Hepatocyte (in vitro differentiated cells): ENCODE measurements around the gene FGD2.
A peak's percentile ranks its signal among the peaks of the same experiment; 100 is the strongest.

Source experiments
- CTCF ChIP-seq: fragments of 200-600 bp; sonication (generic); IDR thresholded peaks from 2 replicates; pipeline ENCODE4 v1.5.1; 2016; ENCODE audit warnings: antibody characterized with exemption, mild to moderate bottlenecking; ENCODE audit not compliant: poor library complexity
- EZH2 ChIP-seq: fragments of 200-600 bp; sonication (generic); IDR thresholded peaks from 2 replicates; pipeline ENCODE4 v1.6.1; 2016; ENCODE audit warnings: antibody characterized with exemption, mild to moderate bottlenecking, borderline replicate concordance
- EZH2phosphoT487 ChIP-seq: fragments of 200-600 bp; sonication (generic); IDR thresholded peaks from one replicate; pipeline ENCODE4 v1.6.1; 2018; ENCODE audit warnings: antibody characterized with exemption, mild to moderate bottlenecking, low read depth, moderate library complexity; ENCODE audit not compliant: unreplicated experiment, severe bottlenecking

GRCh38 chr6:36977470-36977941, 27.9 kb upstream of the FGD2 start:
- TF ChIP-seq CTCF (peak; percentile 16), EZH2phosphoT487 (no peak), EZH2 (no peak)
